ENCODE data around the gene RFK. TPM values are rescaled to one million over a fixed set of nuclear protein-coding genes. Genes with fewer than 3 reads are reported as not detected.

The RFK gene
- total RNA-seq, 1 experiment from 2014 or later: 35.0 TPM

- H2AFZ ChIP-seq (ENCODE audit: low read depth, low read length, poor library complexity, severe bottlenecking): no peak overlapping the region
- DNase-seq (ENCODE audit: low read depth, low spot score): no peak
- H3K4me3 ChIP-seq (replicated peaks in 1 of 2; ENCODE audit: low read depth in 1 of 2, low read length in 2 of 2): no peak overlapping the region
- intact Hi-C loops (cut with micrococcal nuclease): no loop called here
- no peak overlapping the region for H3K27ac ChIP-seq (ENCODE audit: low read depth, low read length)
- H3K4me1 ChIP-seq (ENCODE audit: control insufficient read depth in 1 of 2, insufficient read depth in 2 of 2, low read length in 2 of 2): no peaks in the 10 kb centered on the region
- no TSS peak for BruUV-seq (replicated peaks)
- no peaks in the 10 kb centered on the region for H3K27me3 ChIP-seq (ENCODE audit: insufficient read depth, low read length)
- no peaks in the 10 kb centered on the region for H4K20me1 ChIP-seq (ENCODE audit: insufficient read depth)
- no peaks in the 10 kb centered on the region for H3K36me3 ChIP-seq (ENCODE audit: control insufficient read depth in 1 of 2, insufficient read depth in 2 of 2, low read length in 2 of 2)
- H3K9me2 ChIP-seq (ENCODE audit: insufficient read depth): no peaks in the 10 kb centered on the region
- TF ChIP-seq SIN3A (IDR thresholded peaks at IDR 0.05; ENCODE audit: low read depth) (no peak), ZNF274 (IDR thresholded peaks at IDR 0.05; ENCODE audit: low read depth, low read length) (no peak), YY1 (IDR thresholded peaks at IDR 0.05; ENCODE audit: extremely low read depth, insufficient replicate concordance, low read depth, low read length) (no peak), ZBTB33 (IDR thresholded peaks at IDR 0.05; ENCODE audit: extremely low read depth, insufficient replicate concordance, low read length) (no peak), ELF1 (IDR thresholded peaks at IDR 0.05; ENCODE audit: borderline replicate concordance, low read depth) (no peak), CEBPB (IDR thresholded peaks at IDR 0.05; ENCODE audit: low read depth) (no peak), MAX (IDR thresholded peaks at IDR 0.05) (no peak), REST (IDR thresholded peaks at IDR 0.05; ENCODE audit: low read depth) (no peak), POLR2AphosphoS5 (IDR thresholded peaks at IDR 0.05; ENCODE audit: low read depth, low read length) (no peak), EZH2 (IDR thresholded peaks at IDR 0.05) (no peak), CTCF (IDR thresholded peaks at IDR 0.05 in 2 of 3, conservative IDR thresholded peaks at IDR 0.05 in 1 of 3; ENCODE audit: borderline replicate concordance in 1 of 3, insufficient read depth in 1 of 3, low read depth in 2 of 3, low read length in 2 of 3) (no peak), TCF7L2 (IDR thresholded peaks at IDR 0.05; ENCODE audit: borderline replicate concordance, extremely low read depth, insufficient read depth, insufficient read length) (no peak), FOSL1 (IDR thresholded peaks at IDR 0.05; ENCODE audit: low read depth) (no peak), SP1 (IDR thresholded peaks at IDR 0.05; ENCODE audit: low read depth) (no peak), EZH2phosphoT487 (IDR thresholded peaks at IDR 0.05; ENCODE audit: borderline replicate concordance) (no peak), ZFX (IDR thresholded peaks at IDR 0.05) (no peak), EGR1 (IDR thresholded peaks at IDR 0.05; ENCODE audit: low read depth) (no peak), POLR2A (IDR thresholded peaks at IDR 0.05; ENCODE audit: borderline replicate concordance, extremely low read depth, insufficient read depth, insufficient read length) (no peak)
- CTCF ChIA-PET: no interaction called here
- H3K9me3 ChIP-seq (ENCODE audit: control insufficient read depth in 1 of 2, insufficient read depth in 1 of 2, low read depth in 1 of 2, low read length in 2 of 2): no peaks in the 10 kb centered on the region
- no peaks in the 10 kb centered on the region for H3K79me2 ChIP-seq (ENCODE audit: insufficient read depth, low read length)
- RAD21 ChIA-PET (ENCODE audit: low non-redundant PET in 1 of 2, low total read pairs in 2 of 2, uncharacterized antibody in 2 of 2, unreplicated experiment in 2 of 2): no interaction called here
- POLR2A ChIA-PET: no interaction called here
- H3K4me2 ChIP-seq (ENCODE audit: low read length): no peak overlapping the region
- H3K9ac ChIP-seq (ENCODE audit: low read length): no peak overlapping the region
- ATAC-seq: no peak
These were observed 32.7 kb upstream of the RFK start for GRCh38 chr9:76426807-76427419.

Data from HCT116 (cell line).